ENCODE measurements around the gene SPON1.

GRCh38 chr11:14270690-14271542 lies 308.4 kb downstream of the SPON1 start:
- TF ChIP-seq NKRF (conservative IDR thresholded peaks at IDR 0.05) (no peak), EZH2 (IDR thresholded peaks at IDR 0.05; ENCODE audit: borderline replicate concordance, control insufficient read depth, low read depth, low read length) (no peak), KDM1A (IDR thresholded peaks at IDR 0.05; ENCODE audit: borderline replicate concordance) (no peak), MXI1 (IDR thresholded peaks at IDR 0.05; ENCODE audit: low read depth, low read length) (no peak), NFYB (IDR thresholded peaks at IDR 0.05; ENCODE audit: insufficient read depth, low read depth, low read length) (no peak), PBX3 (IDR thresholded peaks at IDR 0.05; ENCODE audit: insufficient replicate concordance, low read depth, low read length) (no peak), RAD21 (IDR thresholded peaks at IDR 0.05; ENCODE audit: insufficient read depth, low read depth, low read length) (no peak), POLR2A (IDR thresholded peaks at IDR 0.05; ENCODE audit: low read depth, low read length) (no peak), CTCF (IDR thresholded peaks at IDR 0.05 in 2 of 3, conservative IDR thresholded peaks at IDR 0.05 in 1 of 3; ENCODE audit: control insufficient read depth in 2 of 3, extremely low read depth in 1 of 3, insufficient read depth in 1 of 3, low read depth in 3 of 3, low read length in 3 of 3) (no peak)
